ENCODE measurements around the gene GRM7. TPM values are rescaled to one million over a fixed set of nuclear protein-coding genes. Genes with fewer than 3 reads are reported as not detected.

GRM7 gene
- total and polyA plus RNA-seq, 4 donors: 0.08 to 0.33 TPM; not detected in 2

DNA sequence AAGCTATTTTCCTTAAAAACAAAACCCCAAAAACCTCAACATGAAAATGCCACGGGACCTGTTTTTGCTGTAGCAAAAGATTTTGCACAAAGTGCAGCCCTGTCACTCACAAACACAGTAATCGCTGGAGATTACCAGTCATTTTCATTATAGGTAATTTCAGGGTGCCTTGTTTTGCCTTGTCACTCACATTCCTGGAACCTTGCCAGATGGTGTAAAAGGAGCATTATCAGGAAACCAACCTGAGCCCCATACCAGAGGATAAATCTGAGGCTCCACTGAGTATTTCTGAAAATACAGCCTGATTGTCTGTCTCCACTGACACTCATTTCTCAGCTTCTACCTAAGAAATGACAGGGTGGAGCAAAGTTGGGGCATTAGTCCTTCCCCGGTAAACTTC lies 849.4 kb downstream of the GRM7 start:
- WGBS: 86% methylated on average over 3 of the region's 3 CpGs
- Histone ChIP-seq H3K9me3 (ENCODE audit: control insufficient read depth in 4 of 4, low read length in 3 of 4) (no peaks in the 10 kb centered on the region), H3K4me1 (ENCODE audit: control insufficient read depth in 4 of 4, insufficient read depth in 4 of 4, low read length in 3 of 4) (no peaks in the 10 kb centered on the region), H3K36me3 (ENCODE audit: control insufficient read depth in 4 of 4, insufficient read depth in 3 of 4, low read depth in 1 of 4, low read length in 3 of 4) (no peaks in the 10 kb centered on the region), H3K27ac (ENCODE audit: low read depth in 1 of 2, low read length in 2 of 2) (no peak overlapping the region), H3K27me3 (ENCODE audit: control insufficient read depth in 4 of 4, insufficient read depth in 4 of 4, low read length in 3 of 4) (no peaks in the 10 kb centered on the region), H3K9ac (ENCODE audit: low read depth in 1 of 2, low read length in 2 of 2) (no peak overlapping the region), H3K4me3 (ENCODE audit: low read depth in 1 of 3, low read length in 3 of 3) (no peak overlapping the region)
- no peak for DNase-seq (ENCODE audit: low spot score)
- TF ChIP-seq, protein P1, sequence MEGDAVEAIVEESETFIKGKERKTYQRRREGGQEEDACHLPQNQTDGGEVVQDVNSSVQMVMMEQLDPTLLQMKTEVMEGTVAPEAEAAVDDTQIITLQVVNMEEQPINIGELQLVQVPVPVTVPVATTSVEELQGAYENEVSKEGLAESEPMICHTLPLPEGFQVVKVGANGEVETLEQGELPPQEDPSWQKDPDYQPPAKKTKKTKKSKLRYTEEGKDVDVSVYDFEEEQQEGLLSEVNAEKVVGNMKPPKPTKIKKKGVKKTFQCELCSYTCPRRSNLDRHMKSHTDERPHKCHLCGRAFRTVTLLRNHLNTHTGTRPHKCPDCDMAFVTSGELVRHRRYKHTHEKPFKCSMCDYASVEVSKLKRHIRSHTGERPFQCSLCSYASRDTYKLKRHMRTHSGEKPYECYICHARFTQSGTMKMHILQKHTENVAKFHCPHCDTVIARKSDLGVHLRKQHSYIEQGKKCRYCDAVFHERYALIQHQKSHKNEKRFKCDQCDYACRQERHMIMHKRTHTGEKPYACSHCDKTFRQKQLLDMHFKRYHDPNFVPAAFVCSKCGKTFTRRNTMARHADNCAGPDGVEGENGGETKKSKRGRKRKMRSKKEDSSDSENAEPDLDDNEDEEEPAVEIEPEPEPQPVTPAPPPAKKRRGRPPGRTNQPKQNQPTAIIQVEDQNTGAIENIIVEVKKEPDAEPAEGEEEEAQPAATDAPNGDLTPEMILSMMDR (IDR thresholded peaks at IDR 0.05; ENCODE audit: low read depth, low read length, missing input control): no peak
- no peak for TF ChIP-seq FOXA2 (IDR thresholded peaks at IDR 0.05)
- no peak for TF ChIP-seq NR2F2 (IDR thresholded peaks at IDR 0.05)
- TF ChIP-seq, protein P2, sequence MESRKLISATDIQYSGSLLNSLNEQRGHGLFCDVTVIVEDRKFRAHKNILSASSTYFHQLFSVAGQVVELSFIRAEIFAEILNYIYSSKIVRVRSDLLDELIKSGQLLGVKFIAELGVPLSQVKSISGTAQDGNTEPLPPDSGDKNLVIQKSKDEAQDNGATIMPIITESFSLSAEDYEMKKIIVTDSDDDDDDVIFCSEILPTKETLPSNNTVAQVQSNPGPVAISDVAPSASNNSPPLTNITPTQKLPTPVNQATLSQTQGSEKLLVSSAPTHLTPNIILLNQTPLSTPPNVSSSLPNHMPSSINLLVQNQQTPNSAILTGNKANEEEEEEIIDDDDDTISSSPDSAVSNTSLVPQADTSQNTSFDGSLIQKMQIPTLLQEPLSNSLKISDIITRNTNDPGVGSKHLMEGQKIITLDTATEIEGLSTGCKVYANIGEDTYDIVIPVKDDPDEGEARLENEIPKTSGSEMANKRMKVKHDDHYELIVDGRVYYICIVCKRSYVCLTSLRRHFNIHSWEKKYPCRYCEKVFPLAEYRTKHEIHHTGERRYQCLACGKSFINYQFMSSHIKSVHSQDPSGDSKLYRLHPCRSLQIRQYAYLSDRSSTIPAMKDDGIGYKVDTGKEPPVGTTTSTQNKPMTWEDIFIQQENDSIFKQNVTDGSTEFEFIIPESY (IDR thresholded peaks at IDR 0.05): no peak
- TF ChIP-seq, protein P3, sequence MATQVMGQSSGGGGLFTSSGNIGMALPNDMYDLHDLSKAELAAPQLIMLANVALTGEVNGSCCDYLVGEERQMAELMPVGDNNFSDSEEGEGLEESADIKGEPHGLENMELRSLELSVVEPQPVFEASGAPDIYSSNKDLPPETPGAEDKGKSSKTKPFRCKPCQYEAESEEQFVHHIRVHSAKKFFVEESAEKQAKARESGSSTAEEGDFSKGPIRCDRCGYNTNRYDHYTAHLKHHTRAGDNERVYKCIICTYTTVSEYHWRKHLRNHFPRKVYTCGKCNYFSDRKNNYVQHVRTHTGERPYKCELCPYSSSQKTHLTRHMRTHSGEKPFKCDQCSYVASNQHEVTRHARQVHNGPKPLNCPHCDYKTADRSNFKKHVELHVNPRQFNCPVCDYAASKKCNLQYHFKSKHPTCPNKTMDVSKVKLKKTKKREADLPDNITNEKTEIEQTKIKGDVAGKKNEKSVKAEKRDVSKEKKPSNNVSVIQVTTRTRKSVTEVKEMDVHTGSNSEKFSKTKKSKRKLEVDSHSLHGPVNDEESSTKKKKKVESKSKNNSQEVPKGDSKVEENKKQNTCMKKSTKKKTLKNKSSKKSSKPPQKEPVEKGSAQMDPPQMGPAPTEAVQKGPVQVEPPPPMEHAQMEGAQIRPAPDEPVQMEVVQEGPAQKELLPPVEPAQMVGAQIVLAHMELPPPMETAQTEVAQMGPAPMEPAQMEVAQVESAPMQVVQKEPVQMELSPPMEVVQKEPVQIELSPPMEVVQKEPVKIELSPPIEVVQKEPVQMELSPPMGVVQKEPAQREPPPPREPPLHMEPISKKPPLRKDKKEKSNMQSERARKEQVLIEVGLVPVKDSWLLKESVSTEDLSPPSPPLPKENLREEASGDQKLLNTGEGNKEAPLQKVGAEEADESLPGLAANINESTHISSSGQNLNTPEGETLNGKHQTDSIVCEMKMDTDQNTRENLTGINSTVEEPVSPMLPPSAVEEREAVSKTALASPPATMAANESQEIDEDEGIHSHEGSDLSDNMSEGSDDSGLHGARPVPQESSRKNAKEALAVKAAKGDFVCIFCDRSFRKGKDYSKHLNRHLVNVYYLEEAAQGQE (IDR thresholded peaks at IDR 0.05): no peak
- TF ChIP-seq YY1 (IDR thresholded peaks at IDR 0.05): no peak
- TF ChIP-seq, protein P4, sequence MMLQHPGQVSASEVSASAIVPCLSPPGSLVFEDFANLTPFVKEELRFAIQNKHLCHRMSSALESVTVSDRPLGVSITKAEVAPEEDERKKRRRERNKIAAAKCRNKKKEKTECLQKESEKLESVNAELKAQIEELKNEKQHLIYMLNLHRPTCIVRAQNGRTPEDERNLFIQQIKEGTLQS (IDR thresholded peaks at IDR 0.05): no peak
- no peak for TF ChIP-seq FOXA1 (IDR thresholded peaks at IDR 0.05)
- TF ChIP-seq, protein P5, sequence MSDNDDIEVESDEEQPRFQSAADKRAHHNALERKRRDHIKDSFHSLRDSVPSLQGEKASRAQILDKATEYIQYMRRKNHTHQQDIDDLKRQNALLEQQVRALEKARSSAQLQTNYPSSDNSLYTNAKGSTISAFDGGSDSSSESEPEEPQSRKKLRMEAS (IDR thresholded peaks at IDR 0.05): no peak
- no peak for TF ChIP-seq RXRA (IDR thresholded peaks at IDR 0.05)
- TF ChIP-seq RAD21 (IDR thresholded peaks at IDR 0.05): no peak
- TF ChIP-seq TAF1 (conservative IDR thresholded peaks at IDR 0.05): no peak
- TF ChIP-seq HNF4A (conservative IDR thresholded peaks at IDR 0.05): no peak
- TF ChIP-seq HNF4G (IDR thresholded peaks at IDR 0.05): no peak
- no peak for TF ChIP-seq EGR1 (IDR thresholded peaks at IDR 0.05; ENCODE audit: low read depth in 2 of 2)
- TF ChIP-seq SP1 (IDR thresholded peaks at IDR 0.05): no peak
- TF ChIP-seq JUND (IDR thresholded peaks at IDR 0.05): no peak

DNA sequence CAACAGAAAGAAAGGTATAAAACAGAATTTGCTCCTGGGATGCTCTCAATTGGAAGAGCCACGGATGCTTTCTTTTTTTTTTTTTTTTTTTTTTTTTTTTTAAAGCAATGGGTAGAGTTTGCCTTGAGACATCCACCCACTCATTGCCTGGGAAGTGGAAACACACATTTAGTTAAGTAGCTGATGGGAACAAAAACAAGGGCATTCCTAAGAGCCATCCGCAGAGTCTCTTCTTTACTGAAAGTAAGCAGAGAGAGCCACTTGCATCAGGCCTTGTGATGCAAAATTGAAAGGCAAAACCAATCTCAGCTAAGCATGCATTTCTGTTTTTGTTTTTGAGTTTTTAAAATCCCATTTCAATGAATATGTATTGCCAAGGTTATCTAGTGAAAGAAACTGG lies 852.8 kb downstream of the GRM7 start:
- DNase-seq (ENCODE audit: low spot score): no peak
- no peaks in the 10 kb centered on the region for H3K27me3 ChIP-seq (ENCODE audit: control insufficient read depth in 4 of 4, insufficient read depth in 4 of 4, low read length in 3 of 4)
- H3K9me3 ChIP-seq (ENCODE audit: control insufficient read depth in 4 of 4, low read length in 3 of 4): no peaks in the 10 kb centered on the region
- H3K4me3 ChIP-seq (ENCODE audit: low read depth in 1 of 3, low read length in 3 of 3): no peak overlapping the region
- no peaks in the 10 kb centered on the region for H3K36me3 ChIP-seq (ENCODE audit: control insufficient read depth in 4 of 4, insufficient read depth in 3 of 4, low read depth in 1 of 4, low read length in 3 of 4)
- 84% methylated on average over 2 of the region's 2 CpGs for WGBS
- no peak overlapping the region for H3K9ac ChIP-seq (ENCODE audit: low read depth in 1 of 2, low read length in 2 of 2)
- no peaks in the 10 kb centered on the region for H3K4me1 ChIP-seq (ENCODE audit: control insufficient read depth in 4 of 4, insufficient read depth in 4 of 4, low read length in 3 of 4)
- no peak overlapping the region for H3K27ac ChIP-seq (ENCODE audit: low read depth in 1 of 2, low read length in 2 of 2)
- no peak for TF ChIP-seq RAD21 (IDR thresholded peaks at IDR 0.05)
- no peak for TF ChIP-seq RXRA (IDR thresholded peaks at IDR 0.05)
- TF ChIP-seq YY1 (IDR thresholded peaks at IDR 0.05): no peak
- no peak for TF ChIP-seq HNF4G (IDR thresholded peaks at IDR 0.05)
- TF ChIP-seq, protein P1 (IDR thresholded peaks at IDR 0.05; ENCODE audit: low read depth, low read length, missing input control): no peak
- no peak for TF ChIP-seq FOXA1 (IDR thresholded peaks at IDR 0.05)
- TF ChIP-seq SP1 (IDR thresholded peaks at IDR 0.05): no peak
- no peak for TF ChIP-seq GABPA (IDR thresholded peaks at IDR 0.05 in 1 of 2, conservative IDR thresholded peaks at IDR 0.05 in 1 of 2)
- TF ChIP-seq FOXA2 (IDR thresholded peaks at IDR 0.05): no peak
- TF ChIP-seq HNF4A (conservative IDR thresholded peaks at IDR 0.05): no peak
- TF ChIP-seq, protein P5 (IDR thresholded peaks at IDR 0.05): no peak
- TF ChIP-seq, protein P3 (IDR thresholded peaks at IDR 0.05): no peak

Data from liver (tissue), 9 donors.